GM12878 (cell line): ENCODE data around the gene FBXO42. TPM values are rescaled to one million over a fixed set of nuclear protein-coding genes. Genes with fewer than 3 reads are reported as not detected.

Experiments
- ATAC-seq: fragments of 200-7000 bp; cut with Tn5 transposase; 3 replicates; pipeline ENCODE4 v1.9.1; 2020; ENCODE audit warnings: mild to moderate bottlenecking, moderate library complexity
- BruUV-seq: library from RNA; stranded (reverse); fragments of 400-500 nt; replicated peaks from 2 replicates; lab custom pipeline; 2021; lab: Mats Ljungman, UMichigan
- CTCF ChIA-PET: fragments of 300-600 bp; sonication (Branson Sonifier 250); formaldehyde crosslinking; extraction: SDS; loops from one replicate; lab custom pipeline; 2021; ENCODE audit warnings: inconsistent platforms; lab: Yijun Ruan, JAX
- POLR2A ChIA-PET: fragments of 350-600 bp; formaldehyde crosslinking; extraction: SDS; loops from one replicate; lab custom pipeline; 2021; ENCODE audit warnings: inconsistent platforms; lab: Charles Lee
- RAD21 ChIA-PET: fragments of 300-600 bp; sonication (Branson Sonifier 250); formaldehyde crosslinking; loops from one replicate; lab custom pipeline; 2023; ENCODE audit warnings: antibody characterized with exemption; ENCODE audit not compliant: unreplicated experiment; lab: Charles Lee
- SMC1A ChIA-PET: fragments of 300-600 bp; sonication (Branson Sonifier 250); formaldehyde crosslinking; loops from one replicate; lab custom pipeline; 2023; ENCODE audit not compliant: unreplicated experiment, uncharacterized antibody; lab: Charles Lee
- DNase-seq: peaks from one replicate; pipeline ENCODE4 v3.0.0-alpha.2; 2011; ENCODE audit warnings: low read depth, low spot score
- FAIRE-seq: peaks from 3 replicates; lab custom pipeline; 2011; peaks lifted over from hg19 to GRCh38; lab: Jason Lieb, UNC
- H2AFZ ChIP-seq: 2 replicates; pipeline ENCODE4 v1.6.0; 2011; ENCODE audit warnings: low read depth, low read length, control low read depth; ENCODE audit not compliant: control insufficient read depth
- H3K27ac ChIP-seq: 2 replicates; pipeline ENCODE4 v1.5.1; 2011; ENCODE audit warnings: control low read depth; ENCODE audit not compliant: control insufficient read depth, insufficient read depth
- H3K27me3 ChIP-seq, 2 experiments: replicated peaks in 1 of 2; 2 replicates each; pipeline versions ENCODE4 v1.6.0 to v1.6.1; 2011; ENCODE audit warnings: low read length in 1 of 2; ENCODE audit not compliant: control insufficient read depth in 2 of 2, insufficient read depth in 2 of 2
- H3K36me3 ChIP-seq, 2 experiments: 2 replicates each; pipeline ENCODE4 v1.5.1; 2011; ENCODE audit warnings: low read length in 1 of 2; ENCODE audit not compliant: control insufficient read depth in 2 of 2, insufficient read depth in 2 of 2
- H3K4me1 ChIP-seq: 2 replicates; pipeline ENCODE4 v1.6.1; 2011; ENCODE audit warnings: mild to moderate bottlenecking, low read length, moderate library complexity, mixed read lengths; ENCODE audit not compliant: control insufficient read depth, insufficient read depth
- H3K4me2 ChIP-seq: 2 replicates; pipeline ENCODE4 v1.6.0; 2011; ENCODE audit warnings: control low read depth; ENCODE audit not compliant: control insufficient read depth, insufficient read depth
- H3K4me3 ChIP-seq: fragments of 200-600 bp; sonication (generic); 2 replicates; pipeline ENCODE4 v1.5.1; 2016
- H3K79me2 ChIP-seq: 2 replicates; pipeline ENCODE4 v1.6.0; 2011; ENCODE audit warnings: low read length; ENCODE audit not compliant: control insufficient read depth, insufficient read depth
- H3K9ac ChIP-seq: 2 replicates; pipeline ENCODE4 v1.8.0; 2011; ENCODE audit warnings: low read length, control low read depth, mixed read lengths; ENCODE audit not compliant: control insufficient read depth, insufficient read depth
- H3K9me3 ChIP-seq: replicated peaks from 3 replicates; pipeline ENCODE4 v1.5.1; 2011; ENCODE audit warnings: mild to moderate bottlenecking, low read length; ENCODE audit not compliant: control insufficient read depth, insufficient read depth
- H4K20me1 ChIP-seq: 2 replicates; pipeline ENCODE4 v1.6.0; 2011; ENCODE audit not compliant: control insufficient read depth, insufficient read depth
- BACH1 ChIP-seq: fragments of 450-650 bp; IDR thresholded peaks from 2 replicates; pipeline ENCODE4 v1.6.1; 2017; ENCODE audit warnings: mild to moderate bottlenecking, borderline replicate concordance
- BCL11A ChIP-seq: IDR thresholded peaks from 2 replicates; pipeline ENCODE4 v1.6.1; 2011; ENCODE audit warnings: low read depth, low read length
- BHLHE40 ChIP-seq, 2 experiments: fragments of 450-650 bp in 1 of 2; IDR thresholded peaks; 2 replicates each; pipeline ENCODE4 v1.6.1; 2011 to 2017; ENCODE audit warnings: low read depth in 2 of 2, borderline replicate concordance in 1 of 2, improper control_type of control experiment in 1 of 2, low read length in 1 of 2, mild to moderate bottlenecking in 1 of 2
- CHD2 ChIP-seq: IDR thresholded peaks from 2 replicates; pipeline ENCODE4 v1.6.1; 2011; ENCODE audit warnings: low read depth, low read length, improper control_type of control experiment, borderline replicate concordance
- DPF2 ChIP-seq: fragments of 450-650 bp; IDR thresholded peaks from 2 replicates; pipeline ENCODE4 v1.6.1; 2017; ENCODE audit warnings: mild to moderate bottlenecking
- EGR1 ChIP-seq, 2 experiments: IDR thresholded peaks; 1 replicate in 1 of 2; 2 replicates in 1 of 2; pipeline ENCODE4 v1.6.1; 2011 to 2012; ENCODE audit warnings: low read depth in 2 of 2, low read length in 2 of 2, borderline replicate concordance in 1 of 2, mild to moderate bottlenecking in 1 of 2, moderate library complexity in 1 of 2
- FOXM1 ChIP-seq: IDR thresholded peaks from 2 replicates; pipeline ENCODE4 v1.6.1; 2012; ENCODE audit warnings: low read depth, mild to moderate bottlenecking, inconsistent platforms, low read length, moderate library complexity
- GATAD2B ChIP-seq: fragments of 450-650 bp; conservative IDR thresholded peaks from 2 replicates; pipeline ENCODE4 v1.6.1; 2017; ENCODE audit warnings: low read depth, mild to moderate bottlenecking, moderate library complexity
- IKZF1 ChIP-seq: fragments of 450-650 bp; conservative IDR thresholded peaks from 2 replicates; pipeline ENCODE4 v1.6.1; 2017; ENCODE audit warnings: antibody characterized with exemption, mild to moderate bottlenecking
- IKZF2 ChIP-seq, 2 experiments: fragments of 450-650 bp; IDR thresholded peaks; 2 replicates each; pipeline ENCODE4 v1.6.1; 2017; ENCODE audit warnings: mild to moderate bottlenecking in 2 of 2, moderate library complexity in 2 of 2
- MAX ChIP-seq: IDR thresholded peaks from 2 replicates; pipeline ENCODE4 v1.6.1; 2012; ENCODE audit warnings: low read depth, low read length, improper control_type of control experiment
- NBN ChIP-seq: fragments of 450-650 bp; IDR thresholded peaks from 2 replicates; pipeline ENCODE4 v1.6.1; 2016
- NFYB ChIP-seq: IDR thresholded peaks from 2 replicates; pipeline ENCODE4 v1.6.1; 2011; ENCODE audit warnings: low read depth, mild to moderate bottlenecking, low read length, improper control_type of control experiment, moderate library complexity; ENCODE audit not compliant: insufficient read depth
- NR2F1 ChIP-seq: fragments of 450-650 bp; conservative IDR thresholded peaks from 2 replicates; pipeline ENCODE4 v1.6.1; 2017; ENCODE audit warnings: mild to moderate bottlenecking
- POLR2A ChIP-seq: IDR thresholded peaks from 2 replicates; pipeline ENCODE4 v1.6.1; 2011; ENCODE audit warnings: low read depth, mild to moderate bottlenecking, low read length
- POLR2AphosphoS5 ChIP-seq: IDR thresholded peaks from 2 replicates; pipeline ENCODE4 v1.6.1; 2011; ENCODE audit warnings: mild to moderate bottlenecking, low read length, inconsistent platforms
- RAD21 ChIP-seq: IDR thresholded peaks from 2 replicates; pipeline ENCODE4 v1.6.1; 2011; ENCODE audit warnings: mild to moderate bottlenecking, low read depth, low read length, moderate library complexity; ENCODE audit not compliant: insufficient read depth
- SP1 ChIP-seq: IDR thresholded peaks from one replicate; pipeline ENCODE4 v1.6.1; 2011; ENCODE audit warnings: low read depth, low read length
- TAF1 ChIP-seq: IDR thresholded peaks from 2 replicates; pipeline ENCODE4 v1.6.1; 2011; ENCODE audit warnings: mild to moderate bottlenecking, low read depth, low read length, borderline replicate concordance
- ZBED1 ChIP-seq: IDR thresholded peaks from 2 replicates; pipeline ENCODE4 v1.6.1; 2016; ENCODE audit warnings: borderline replicate concordance
- ZNF24 ChIP-seq: fragments of 450-650 bp; IDR thresholded peaks from 2 replicates; pipeline ENCODE4 v1.6.1; 2017; ENCODE audit warnings: antibody characterized with exemption, mild to moderate bottlenecking
- WGBS: methylation state at CpG from one replicate; pipeline ENCODE4 v1.1.6; 2016; ENCODE audit warnings: low lambda C conversion rate; ENCODE audit not compliant: insufficient replicate concordance, insufficient coverage; ENCODE audit errors: missing lambda C conversion rate; 5-methylcytosine and 5-hydroxymethylcytosine counted together
- in situ Hi-C: fragments of 300-500 bp; cut with MboI; formaldehyde crosslinking; loops from 9 replicates; pipeline ENCODE4 v1.14.3; 2018; ENCODE audit warnings: mixed read lengths
- intact Hi-C: fragments of 100-400 bp; cut with micrococcal nuclease; formaldehyde crosslinking; loops from one replicate; pipeline ENCODE4 v1.14.2; 2022; ENCODE audit not compliant: unreplicated experiment
- polyA plus RNA-seq, 11 experiments: library from polyadenylated mRNA; depleted of rRNA in 4 of 11; unstranded in 6 of 11; stranded (reverse) in 5 of 11; fragments of >200 nt; fragmentation: Nextera tagmentation in 4 of 11; fragmentation: Illumina TruSeq in 1 of 11; extraction: Ambion mirVana in 4 of 11; extraction: Trizol in 1 of 11; gene quantifications; 1 replicate in 1 of 11; 2 replicates in 10 of 11; pipeline versions ENCODE4 v1.2.1 to v1.2.3, GENCODE V29; 2011 to 2016; ENCODE audit warnings: inconsistent platforms in 2 of 11, missing spikeins in 2 of 11, low read depth in 1 of 11
- total RNA-seq, 4 experiments: library from RNA; depleted of rRNA in 3 of 4; stranded (reverse); fragments of >200 nt in 3 of 4; fragmentation: Illumina TruSeq in 1 of 4; extraction: Trizol in 1 of 4; gene quantifications; 2 replicates each; pipeline versions ENCODE4 v1.2.1 to v1.2.3, GENCODE V29; 2013 to 2021

The FBXO42 gene
- total and polyA plus RNA-seq, 10 of the 15 experiments (the other 5 are each of a cell fraction or from before 2014, with no cell fraction given) = 6.1 to 23.8 (median 15.2) TPM

- H3K4me1 ChIP-seq = peaks cover 4% of the 10 kb centered on the region; the same call in 1 of the 2 replicates
- H3K4me2 ChIP-seq = peak overlapping the region; percentile 36
- RAD21 ChIA-PET = interaction anchor here (0.9 to 2.1 kb wide), 3 partner anchors 9 to 127 kb away, joined by 3 to 5 read pairs (median 5); no protein-coding TSS in a partner anchor
- intact Hi-C loops (loop anchor here (1.0 to 5.0 kb wide), 2 partner anchors 10 to 156 kb away; no protein-coding TSS in a partner anchor), in situ Hi-C loops (no loop called here)
- H3K79me2 ChIP-seq = no peaks in the 10 kb centered on the region
- H3K4me3 ChIP-seq = peak overlapping the region; percentile 68
- peak; percentile 93 for ATAC-seq
- no peaks in the 10 kb centered on the region for H3K9me3 ChIP-seq
- H4K20me1 ChIP-seq = no peaks in the 10 kb centered on the region
- under 1% methylated on average over 60 of the region's 87 CpGs for WGBS
- H2AFZ ChIP-seq = peak overlapping the region; percentile 84
- no TSS peak for BruUV-seq
- H3K27me3 ChIP-seq = no peaks in the 10 kb centered on the region
- DNase-seq = peak; percentile 71
- SMC1A ChIA-PET = no interaction called here
- CTCF ChIA-PET = interaction anchor here (1.2 kb wide), 1 partner anchor 9 kb away, joined by 3 read pairs; no protein-coding TSS in a partner anchor
- no peaks in the 10 kb centered on the region for H3K36me3 ChIP-seq
- POLR2A ChIA-PET = interaction anchor here (0.6 to 1.4 kb wide), 4 partner anchors 10 to 44 kb away, joined by 3 to 15 read pairs (median 3); partner anchors contain the start of gene CPLANE2
- TF ChIP-seq ZBED1 (no peak), FOXM1 (no peak), POLR2AphosphoS5 (peak; percentile 56; the same call in 1 of the 2 replicates), NFYB (0 out of 2 replicates have a peak, but pooled peaks have one; percentile 48), SP1 (peak; percentile 36), ZNF24 (peak; percentile 99), TAF1 (0 out of 2 replicates have a peak, but pooled peaks have one; percentile 8), GATAD2B (no peak; the same call in none of the 2 replicates), DPF2 (0 out of 2 replicates have a peak, but pooled peaks have one; percentile 58), IKZF1 (peak; percentile 78), IKZF2 (IDR thresholded peaks at IDR 0.05) (peak in 1 of 2 experiments; percentile 17; a peak in 1 of 4 replicates), BCL11A (no peak), BACH1 (peak; percentile 25; the same call in 1 of the 2 replicates), NBN (peak; percentile 15; the same call in 1 of the 2 replicates), RAD21 (no peak), MAX (0 out of 2 replicates have a peak, but pooled peaks have one; percentile 24), BHLHE40 (IDR thresholded peaks at IDR 0.05; ENCODE audit: borderline replicate concordance in 1 of 2, low read depth in 2 of 2, low read length in 1 of 2) (peak in 1 of 2 experiments; percentile 51; a peak in 1 of 4 replicates), EGR1 (IDR thresholded peaks at IDR 0.05; ENCODE audit: borderline replicate concordance in 1 of 2, low read depth in 2 of 2, low read length in 2 of 2) (peak in 1 of 2 experiments; percentile 39; a peak in 1 of 3 replicates), POLR2A (peak; percentile 87), NR2F1 (peak; percentile 64; the same call in 1 of the 2 replicates), CHD2 (0 out of 2 replicates have a peak, but pooled peaks have one; percentile 37)
- H3K9ac ChIP-seq = peak overlapping the region; percentile 2; the same call in 1 of the 2 replicates
- peak overlapping the region; percentile 28; the same call in 1 of the 2 replicates for H3K27ac ChIP-seq
- peak; percentile 91 for FAIRE-seq
These were observed 145.5 kb downstream of the FBXO42 start for GRCh38 chr1:16206547-16207317.
